Kidney capillary endothelial cell (primary cell): ENCODE results near the gene C19orf44.
A peak's percentile ranks its signal among the peaks of the same experiment; 100 is the strongest.
"Not testable (repeated sequence)": the region's sequence is repeated elsewhere in the genome, so short reads cannot be mapped to it uniquely, and the experiment has no call there.

ENCODE experiments used
- DNase-seq: peaks from one replicate; pipeline ENCODE4 v3.0.0-alpha.2; 2018; ENCODE audit warnings: low spot score

C19orf44 gene

GRCh38 chr19:16467581-16467980 is 28.6 kb upstream of the C19orf44 start:
- no peak for DNase-seq

GRCh38 chr19:16470541-16470910 is 25.7 kb upstream of the C19orf44 start:
- no peak for DNase-seq

GRCh38 chr19:16470911-16471811 is 25.0 kb upstream of the C19orf44 start:
- peak; percentile 26 for DNase-seq

- DNase-seq, result not testable (repeated sequence)
Observed at GRCh38 chr19:16472559-16472899, 23.7 kb upstream of the C19orf44 start.

- no peak for DNase-seq
Observed at GRCh38 chr19:16472992-16473391, 23.2 kb upstream of the C19orf44 start.

GRCh38 chr19:16473875-16474392 is 22.3 kb upstream of the C19orf44 start:
- DNase-seq, result no peak

- DNase-seq, result no peak
Observed at GRCh38 chr19:16476401-16476800, 19.8 kb upstream of the C19orf44 start.

GRCh38 chr19:16477311-16477710 is 18.9 kb upstream of the C19orf44 start:
- DNase-seq, result no peak

- no peak for DNase-seq
Observed at GRCh38 chr19:16482745-16483144, 13.4 kb upstream of the C19orf44 start.

GRCh38 chr19:16486476-16486875 is 9.7 kb upstream of the C19orf44 start:
- not testable (repeated sequence) for DNase-seq

GRCh38 chr19:16496613-16496983 is 404 bp downstream of the C19orf44 start:
- DNase-seq, result peak; percentile 9

- no peak for DNase-seq
Observed at GRCh38 chr19:16497042-16497441, 848 bp downstream of the C19orf44 start.

- DNase-seq, result no peak
Observed at GRCh38 chr19:16497837-16498236, 1.6 kb downstream of the C19orf44 start.

GRCh38 chr19:16504271-16504670 is 8.1 kb downstream of the C19orf44 start:
- no peak for DNase-seq

- not testable (repeated sequence) for DNase-seq
Observed at GRCh38 chr19:16506161-16506560, 10.0 kb downstream of the C19orf44 start.

GRCh38 chr19:16506961-16507360 is 10.8 kb downstream of the C19orf44 start:
- no peak for DNase-seq

- no peak for DNase-seq
Observed at GRCh38 chr19:16508546-16508945, 12.4 kb downstream of the C19orf44 start.

GRCh38 chr19:16509141-16510061 is 13.2 kb downstream of the C19orf44 start:
- DNase-seq, result no peak

- DNase-seq, result not testable (repeated sequence)
Observed at GRCh38 chr19:16512611-16513010, 16.4 kb downstream of the C19orf44 start.

GRCh38 chr19:16514383-16515019 is 18.3 kb downstream of the C19orf44 start:
- DNase-seq, result no peak

- DNase-seq, result no peak
Observed at GRCh38 chr19:16516381-16516780, 20.2 kb downstream of the C19orf44 start.

GRCh38 chr19:16516923-16517610 is 20.9 kb downstream of the C19orf44 start:
- DNase-seq, result no peak
